Mesendoderm (in vitro differentiated cells): ENCODE data around the gene ZNF789.

Source experiments
- DNase-seq: peaks from one replicate; pipeline ENCODE4 v3.0.0; 2013
- H2AK5ac ChIP-seq: 2 replicates; pipeline ENCODE4 v1.6.1; 2013; ENCODE audit warnings: low read length, inconsistent platforms
- H2BK120ac ChIP-seq: 2 replicates; pipeline ENCODE4 v1.6.1; 2013; ENCODE audit warnings: low read depth, mild to moderate bottlenecking, low read length, moderate library complexity, mixed read lengths
- H2BK15ac ChIP-seq: replicated peaks from 2 replicates; pipeline ENCODE4 v1.6.1; 2013; ENCODE audit warnings: low read depth, mild to moderate bottlenecking, moderate library complexity
- H2BK5ac ChIP-seq: 2 replicates; pipeline ENCODE4 v1.6.1; 2013; ENCODE audit warnings: low read length, inconsistent platforms
- H3K18ac ChIP-seq: 2 replicates; pipeline ENCODE4 v1.6.1; 2013; ENCODE audit warnings: mild to moderate bottlenecking, low read length, mixed read lengths
- H3K23ac ChIP-seq: one replicate; pipeline ENCODE4 v1.6.1; 2013; ENCODE audit warnings: low read length
- H3K27ac ChIP-seq: 2 replicates; pipeline ENCODE4 v1.5.1; 2013; ENCODE audit warnings: low read depth, mild to moderate bottlenecking, inconsistent platforms, low read length, moderate library complexity
- H3K27me3 ChIP-seq: 2 replicates; pipeline ENCODE4 v1.6.1; 2013; ENCODE audit warnings: low read length, control low read depth, mild to moderate bottlenecking, inconsistent platforms; ENCODE audit not compliant: insufficient read depth, poor library complexity
- H3K36me3 ChIP-seq: 2 replicates; pipeline ENCODE4 v1.6.1; 2013; ENCODE audit warnings: low read length, inconsistent platforms; ENCODE audit not compliant: control insufficient read depth, insufficient read depth
- H3K4ac ChIP-seq: one replicate; pipeline ENCODE4 v1.6.1; 2013; ENCODE audit warnings: low read depth, mild to moderate bottlenecking, low read length, moderate library complexity
- H3K4me1 ChIP-seq: 2 replicates; pipeline ENCODE4 v1.6.1; 2013; ENCODE audit warnings: low read depth, low read length, inconsistent platforms; ENCODE audit not compliant: control insufficient read depth
- H3K4me2 ChIP-seq: 2 replicates; pipeline ENCODE4 v1.6.1; 2013; ENCODE audit warnings: low read length
- H3K4me3 ChIP-seq: 2 replicates; pipeline ENCODE4 v1.5.1; 2013; ENCODE audit warnings: mild to moderate bottlenecking, low read length
- H3K56ac ChIP-seq: one replicate; pipeline ENCODE4 v1.6.1; 2013; ENCODE audit warnings: low read length
- H3K79me1 ChIP-seq: 2 replicates; pipeline ENCODE4 v1.6.1; 2013; ENCODE audit warnings: low read length, inconsistent platforms
- H3K79me2 ChIP-seq: 2 replicates; pipeline ENCODE4 v1.6.1; 2013; ENCODE audit warnings: mild to moderate bottlenecking, low read length; ENCODE audit not compliant: control insufficient read depth, insufficient read depth
- H3K9ac ChIP-seq: 2 replicates; pipeline ENCODE4 v1.6.1; 2013; ENCODE audit warnings: low read length, inconsistent platforms
- H4K5ac ChIP-seq: one replicate; pipeline ENCODE4 v1.6.1; 2013; ENCODE audit warnings: low read length
- H4K8ac ChIP-seq: one replicate; pipeline ENCODE4 v1.6.1; 2013; ENCODE audit warnings: low read depth, mild to moderate bottlenecking, control low read depth, low read length, moderate library complexity
- WGBS: extraction: QIAGEN DNeasy Blood & Tissue Kit; methylation state at CpG from one replicate; pipeline ENCODE4 v1.1.7; 2013; ENCODE audit warnings: low lambda C conversion rate, missing lambda C conversion rate; ENCODE audit not compliant: insufficient coverage; ENCODE audit errors: extremely low coverage; 5-methylcytosine and 5-hydroxymethylcytosine counted together

ZNF789 gene

GRCh38 chr7:99460651-99461050 is 12.0 kb upstream of the ZNF789 start:
- Histone ChIP-seq H3K27ac (no peak overlapping the region), H3K18ac (no peak overlapping the region), H2BK5ac (no peak overlapping the region), H2BK15ac (no peak overlapping the region), H3K4me3 (no peak overlapping the region), H2AK5ac (no peak overlapping the region), H4K8ac (no peak overlapping the region), H3K36me3 (peaks cover 16% of the 10 kb centered on the region), H3K4me2 (no peak overlapping the region), H3K79me1 (peaks cover 27% of the 10 kb centered on the region), H3K23ac (no peak overlapping the region), H3K9ac (no peak overlapping the region), H2BK120ac (no peak overlapping the region), H3K4me1 (peaks cover 2% of the 10 kb centered on the region), H4K5ac (no peak overlapping the region), H3K4ac (no peak overlapping the region), H3K27me3 (no peaks in the 10 kb centered on the region), H3K56ac (no peak overlapping the region), H3K79me2 (peaks cover 47% of the 10 kb centered on the region)
- no peak for DNase-seq
- WGBS: no CpG with 5 or more reads among the region's 11 CpGs

GRCh38 chr7:99461221-99461620 is 11.5 kb upstream of the ZNF789 start:
- Histone ChIP-seq H3K4me2 (no peak overlapping the region), H3K9ac (no peak overlapping the region), H2BK120ac (no peak overlapping the region), H3K27me3 (no peaks in the 10 kb centered on the region), H3K4me1 (peaks cover 2% of the 10 kb centered on the region), H4K8ac (no peak overlapping the region), H2BK15ac (no peak overlapping the region), H3K36me3 (peaks cover 16% of the 10 kb centered on the region), H2BK5ac (no peak overlapping the region), H3K79me2 (peaks cover 50% of the 10 kb centered on the region), H3K56ac (no peak overlapping the region), H3K18ac (no peak overlapping the region), H3K27ac (no peak overlapping the region), H4K5ac (no peak overlapping the region), H3K4me3 (no peak overlapping the region), H3K4ac (no peak overlapping the region), H3K79me1 (peaks cover 28% of the 10 kb centered on the region), H3K23ac (no peak overlapping the region), H2AK5ac (no peak overlapping the region)
- WGBS: no CpG with 5 or more reads among the region's 2 CpGs
- no peak for DNase-seq

- WGBS: no CpG with 5 or more reads among the region's 9 CpGs
- Histone ChIP-seq H3K9ac (peak overlapping the region; percentile 99), H3K4me2 (peak overlapping the region; percentile 97), H3K56ac (peak overlapping the region; percentile 99), H3K27ac (no peak overlapping the region), H4K5ac (no peak overlapping the region), H2BK120ac (no peak overlapping the region), H3K4me3 (peak overlapping the region; percentile 80), H3K79me2 (peaks cover 44% of the 10 kb centered on the region), H3K18ac (no peak overlapping the region), H3K79me1 (peaks cover 23% of the 10 kb centered on the region), H2AK5ac (peak overlapping the region; percentile 15), H2BK15ac (no peak overlapping the region), H3K23ac (peak overlapping the region; percentile 11), H3K27me3 (no peaks in the 10 kb centered on the region), H2BK5ac (no peak overlapping the region), H3K36me3 (peaks cover 7% of the 10 kb centered on the region), H3K4ac (peak overlapping the region; percentile 60), H3K4me1 (peaks cover 2% of the 10 kb centered on the region), H4K8ac (no peak overlapping the region)
- DNase-seq: no peak
Measured at GRCh38 chr7:99465421-99465768, 7.3 kb upstream of the ZNF789 start.

GRCh38 chr7:99468336-99468918 is 4.3 kb upstream of the ZNF789 start:
- Histone ChIP-seq H2BK15ac (no peak overlapping the region), H2AK5ac (no peak overlapping the region), H3K9ac (no peak overlapping the region), H3K36me3 (peaks cover 1% of the 10 kb centered on the region), H3K18ac (no peak overlapping the region), H3K4me1 (peaks cover 2% of the 10 kb centered on the region), H3K4me3 (no peak overlapping the region), H2BK120ac (no peak overlapping the region), H3K79me1 (peaks cover 15% of the 10 kb centered on the region), H4K5ac (no peak overlapping the region), H3K27me3 (no peaks in the 10 kb centered on the region), H3K79me2 (peaks cover 25% of the 10 kb centered on the region), H3K23ac (no peak overlapping the region), H3K27ac (no peak overlapping the region), H3K4ac (no peak overlapping the region), H3K56ac (no peak overlapping the region), H4K8ac (no peak overlapping the region), H3K4me2 (no peak overlapping the region), H2BK5ac (no peak overlapping the region)
- DNase-seq: no peak
- WGBS: no CpG with 5 or more reads among the region's 29 CpGs

GRCh38 chr7:99469381-99470065 is 3.2 kb upstream of the ZNF789 start:
- WGBS: no CpG with 5 or more reads among the region's 23 CpGs
- Histone ChIP-seq H4K5ac (no peak overlapping the region), H3K18ac (no peak overlapping the region), H3K79me2 (peaks cover 25% of the 10 kb centered on the region), H3K36me3 (no peaks in the 10 kb centered on the region), H2BK5ac (no peak overlapping the region), H4K8ac (no peak overlapping the region), H2AK5ac (no peak overlapping the region), H2BK15ac (no peak overlapping the region), H3K23ac (no peak overlapping the region), H3K27ac (no peak overlapping the region), H3K56ac (no peak overlapping the region), H3K4me2 (no peak overlapping the region), H3K4me1 (peaks cover 2% of the 10 kb centered on the region), H3K79me1 (peaks cover 13% of the 10 kb centered on the region), H3K4ac (no peak overlapping the region), H3K27me3 (no peaks in the 10 kb centered on the region), H2BK120ac (no peak overlapping the region), H3K4me3 (no peak overlapping the region), H3K9ac (no peak overlapping the region)
- peak; percentile 45 for DNase-seq

- Histone ChIP-seq H3K27ac (no peak overlapping the region), H3K56ac (peak overlapping the region; percentile 91), H3K79me2 (peaks cover 36% of the 10 kb centered on the region), H2BK120ac (no peak overlapping the region), H2AK5ac (no peak overlapping the region), H2BK5ac (no peak overlapping the region), H3K18ac (no peak overlapping the region), H3K9ac (peak overlapping the region; percentile 89), H3K27me3 (no peaks in the 10 kb centered on the region), H4K8ac (no peak overlapping the region), H2BK15ac (no peak overlapping the region), H4K5ac (no peak overlapping the region), H3K4me3 (peak overlapping the region; percentile 74), H3K23ac (no peak overlapping the region), H3K4ac (peak overlapping the region; percentile 4), H3K4me2 (peak overlapping the region; percentile 81), H3K79me1 (peaks cover 19% of the 10 kb centered on the region), H3K4me1 (no peaks in the 10 kb centered on the region), H3K36me3 (peaks cover 3% of the 10 kb centered on the region)
- no CpG with 5 or more reads among the region's 7 CpGs for WGBS
- peak; percentile 77 for DNase-seq
Measured at GRCh38 chr7:99473315-99473596, 566 bp downstream of the ZNF789 start.
